OCI-LY1 (cell line): Measurements from ENCODE around the gene KIF25.

Source experiments
- H2AFZ ChIP-seq: fragments of 200-600 bp; sonication (generic), shearing (Covaris generic); 2 replicates; pipeline ENCODE4 v1.6.0; 2014; ENCODE audit warnings: antibody characterized with exemption, mild to moderate bottlenecking, low read length
- H3F3A ChIP-seq: fragments of 200-600 bp; sonication (generic), shearing (Covaris generic); 2 replicates; pipeline ENCODE4 v1.6.0; 2014; ENCODE audit warnings: mild to moderate bottlenecking, antibody characterized with exemption, low read length, moderate library complexity; ENCODE audit not compliant: insufficient read depth
- H3K27ac ChIP-seq: fragments of 200-600 bp; sonication (generic); 2 replicates; pipeline ENCODE4 v1.5.1; 2014; ENCODE audit warnings: low read length, mixed run types, mild to moderate bottlenecking, low read depth; ENCODE audit not compliant: poor library complexity, severe bottlenecking
- H3K27me3 ChIP-seq: fragments of 200-600 bp; sonication (generic); 2 replicates; pipeline ENCODE4 v1.6.0; 2014; ENCODE audit warnings: antibody characterized with exemption, mild to moderate bottlenecking, low read length, moderate library complexity; ENCODE audit not compliant: insufficient read depth
- H3K36me3 ChIP-seq: fragments of 200-600 bp; sonication (generic); 2 replicates; pipeline ENCODE4 v1.6.1; 2014; ENCODE audit warnings: mild to moderate bottlenecking, antibody characterized with exemption, low read length, moderate library complexity, mixed read lengths; ENCODE audit not compliant: insufficient read depth
- H3K4me1 ChIP-seq: fragments of 200-600 bp; sonication (generic); 2 replicates; pipeline ENCODE4 v1.5.1; 2014; ENCODE audit warnings: mild to moderate bottlenecking, low read length, moderate library complexity; ENCODE audit not compliant: insufficient read depth, severe bottlenecking
- H3K4me2 ChIP-seq: fragments of 200-600 bp; sonication (generic), shearing (Covaris generic); 2 replicates; pipeline ENCODE4 v1.6.1; 2014; ENCODE audit warnings: low read length
- H3K4me3 ChIP-seq: fragments of 200-600 bp; sonication (generic); 2 replicates; pipeline ENCODE4 v1.5.1; 2014; ENCODE audit warnings: low read length, low read depth, mild to moderate bottlenecking, mixed read lengths; ENCODE audit not compliant: poor library complexity, severe bottlenecking
- H3K79me2 ChIP-seq: fragments of 200-600 bp; shearing (Covaris generic); 2 replicates; pipeline ENCODE4 v1.6.1; 2016; ENCODE audit warnings: mixed run types, low read length, mixed read lengths; ENCODE audit not compliant: insufficient read depth
- H3K9ac ChIP-seq: fragments of 200-600 bp; sonication (generic), shearing (Covaris generic); 2 replicates; pipeline ENCODE4 v1.6.1; 2014; ENCODE audit warnings: mild to moderate bottlenecking, low read length, mixed read lengths
- H3K9me2 ChIP-seq: fragments of 200-600 bp; sonication (generic), shearing (Covaris generic); 2 replicates; pipeline ENCODE4 v1.6.1; 2014; ENCODE audit warnings: low read depth, mild to moderate bottlenecking, low read length, mixed read lengths
- H3K9me3 ChIP-seq: fragments of 200-600 bp; shearing (Covaris generic); 2 replicates; pipeline ENCODE4 v1.6.1; 2014; ENCODE audit warnings: low read length, mixed read lengths
- H4K20me1 ChIP-seq: fragments of 200-600 bp; sonication (generic), shearing (Covaris generic); 2 replicates; pipeline ENCODE4 v1.6.0; 2016; ENCODE audit warnings: mild to moderate bottlenecking, low read length; ENCODE audit not compliant: insufficient read depth
- CTCF ChIP-seq: fragments of 200-600 bp; sonication (generic), shearing (Covaris generic); IDR thresholded peaks from 2 replicates; pipeline ENCODE4 v1.5.1; 2017; ENCODE audit warnings: mild to moderate bottlenecking, antibody characterized with exemption, low read length, moderate library complexity, mixed read lengths
- EZH2 ChIP-seq: fragments of 200-600 bp; sonication (generic), shearing (Covaris generic); IDR thresholded peaks from 2 replicates; pipeline ENCODE4 v1.8.0; 2017; ENCODE audit warnings: borderline replicate concordance, mixed run types, mild to moderate bottlenecking, antibody characterized with exemption, low read length, moderate library complexity, mixed read lengths

Gene KIF25

GRCh38 chr6:168086616-168087015, 89.1 kb downstream of the KIF25 start:
- no peak overlapping the region for H3K4me3 ChIP-seq
- no peaks in the 10 kb centered on the region for H3K36me3 ChIP-seq
- no peak for TF ChIP-seq CTCF
- TF ChIP-seq EZH2 = no peak
- no peak overlapping the region for H3K4me2 ChIP-seq
- no peaks in the 10 kb centered on the region for H4K20me1 ChIP-seq
- no peak overlapping the region for H3K27ac ChIP-seq
- no peak overlapping the region for H3K9ac ChIP-seq
- no peaks in the 10 kb centered on the region for H3K4me1 ChIP-seq
- no peaks in the 10 kb centered on the region for H3K79me2 ChIP-seq
- H3K9me2 ChIP-seq = no peaks in the 10 kb centered on the region
- H3K27me3 ChIP-seq = no peaks in the 10 kb centered on the region
- no peak overlapping the region for H2AFZ ChIP-seq
- no peaks in the 10 kb centered on the region for H3F3A ChIP-seq
- no peaks in the 10 kb centered on the region for H3K9me3 ChIP-seq

GRCh38 chr6:168087436-168088160, 90.1 kb downstream of the KIF25 start:
- Histone ChIP-seq H3K27me3 (peaks cover 6% of the 10 kb centered on the region; the same call in 1 of the 2 replicates), H4K20me1 (no peaks in the 10 kb centered on the region)

GRCh38 chr6:168088161-168089053, 90.9 kb downstream of the KIF25 start:
- Histone ChIP-seq H3K9ac (no peak overlapping the region), H2AFZ (no peak overlapping the region), H3K4me2 (no peak overlapping the region), H3K27ac (no peak overlapping the region), H3K9me2 (no peaks in the 10 kb centered on the region), H3K4me1 (no peaks in the 10 kb centered on the region), H3K4me3 (no peak overlapping the region), H3K27me3 (peaks cover 8% of the 10 kb centered on the region; the same call in 1 of the 2 replicates), H3K9me3 (no peaks in the 10 kb centered on the region), H3K79me2 (no peaks in the 10 kb centered on the region), H3K36me3 (no peaks in the 10 kb centered on the region), H3F3A (no peaks in the 10 kb centered on the region), H4K20me1 (no peaks in the 10 kb centered on the region)
- TF ChIP-seq CTCF (no peak), EZH2 (no peak)

More at GRCh38 chr6:168087436-168088160, 90.1 kb downstream of the KIF25 start:
- H3K36me3 ChIP-seq = no peaks in the 10 kb centered on the region
- no peaks in the 10 kb centered on the region for H3K4me1 ChIP-seq
- H3K9ac ChIP-seq = no peak overlapping the region
- no peaks in the 10 kb centered on the region for H3K79me2 ChIP-seq
- no peaks in the 10 kb centered on the region for H3F3A ChIP-seq
- H3K27ac ChIP-seq = no peak overlapping the region
- H3K4me3 ChIP-seq = no peak overlapping the region
- H3K9me2 ChIP-seq = no peaks in the 10 kb centered on the region
- no peak for TF ChIP-seq CTCF
- no peak for TF ChIP-seq EZH2
- no peak overlapping the region for H3K4me2 ChIP-seq
- H2AFZ ChIP-seq = no peak overlapping the region
- no peaks in the 10 kb centered on the region for H3K9me3 ChIP-seq
